22Rv1 (cell line): Measurements from ENCODE around the gene PODN.

ENCODE experiments used
- ZFX ChIP-seq: fragments of 450-650 bp; IDR thresholded peaks from 2 replicates; pipeline ENCODE4 v1.6.1; 2017; ENCODE audit warnings: antibody characterized with exemption, borderline replicate concordance
- TF ChIP-seq, protein P1 (sequence below): fragments of 450-650 bp; IDR thresholded peaks from 2 replicates; pipeline ENCODE4 v1.5.1; 2017; ENCODE audit warnings: mild to moderate bottlenecking

DNA sequence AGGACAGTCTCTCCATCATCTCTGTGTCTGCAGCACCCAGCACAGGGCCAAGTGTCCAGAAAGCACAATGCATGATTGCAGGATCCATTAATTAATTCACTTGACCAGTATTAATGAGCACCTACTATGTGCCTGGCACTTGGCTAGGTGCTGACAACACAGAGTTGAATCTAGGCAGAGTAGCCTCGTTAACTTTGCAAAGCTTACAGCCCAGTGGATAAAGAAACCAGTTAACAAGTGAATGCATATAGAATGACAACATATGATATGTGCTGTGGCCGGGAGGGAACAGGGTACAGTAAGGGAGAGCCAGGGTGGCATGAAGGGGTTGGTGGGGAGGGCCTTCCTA, 69.6 kb downstream of the PODN start:
- TF ChIP-seq, protein P1, sequence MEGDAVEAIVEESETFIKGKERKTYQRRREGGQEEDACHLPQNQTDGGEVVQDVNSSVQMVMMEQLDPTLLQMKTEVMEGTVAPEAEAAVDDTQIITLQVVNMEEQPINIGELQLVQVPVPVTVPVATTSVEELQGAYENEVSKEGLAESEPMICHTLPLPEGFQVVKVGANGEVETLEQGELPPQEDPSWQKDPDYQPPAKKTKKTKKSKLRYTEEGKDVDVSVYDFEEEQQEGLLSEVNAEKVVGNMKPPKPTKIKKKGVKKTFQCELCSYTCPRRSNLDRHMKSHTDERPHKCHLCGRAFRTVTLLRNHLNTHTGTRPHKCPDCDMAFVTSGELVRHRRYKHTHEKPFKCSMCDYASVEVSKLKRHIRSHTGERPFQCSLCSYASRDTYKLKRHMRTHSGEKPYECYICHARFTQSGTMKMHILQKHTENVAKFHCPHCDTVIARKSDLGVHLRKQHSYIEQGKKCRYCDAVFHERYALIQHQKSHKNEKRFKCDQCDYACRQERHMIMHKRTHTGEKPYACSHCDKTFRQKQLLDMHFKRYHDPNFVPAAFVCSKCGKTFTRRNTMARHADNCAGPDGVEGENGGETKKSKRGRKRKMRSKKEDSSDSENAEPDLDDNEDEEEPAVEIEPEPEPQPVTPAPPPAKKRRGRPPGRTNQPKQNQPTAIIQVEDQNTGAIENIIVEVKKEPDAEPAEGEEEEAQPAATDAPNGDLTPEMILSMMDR, result no peak
- no peak for TF ChIP-seq ZFX
